ENCODE results near the gene UBAC2. TPM values are rescaled to one million over a fixed set of nuclear protein-coding genes. Genes with fewer than 3 reads are reported as not detected.

UBAC2 gene
- total and polyA plus RNA-seq, 2 donors (not counting 3 experiments of a cell fraction or from before 2014, with no cell fraction given): 45.7 to 54.4 TPM

GRCh38 chr13:99191336-99191899, 9.2 kb upstream of the UBAC2 start:
- H3K9ac ChIP-seq (replicated peaks; ENCODE audit: extremely low read depth, insufficient read depth, low read length): no peak overlapping the region
- H3K27ac ChIP-seq (ENCODE audit: insufficient read depth, low read depth, low read length): no peak overlapping the region
- no peaks in the 10 kb centered on the region for H3K36me3 ChIP-seq (ENCODE audit: control insufficient read depth in 2 of 2, extremely low read depth in 1 of 2, insufficient read depth in 2 of 2, low read length in 2 of 2)
- H3K79me2 ChIP-seq (ENCODE audit: control insufficient read depth, insufficient read depth, low read length): no peaks in the 10 kb centered on the region
- no TSS peak for BruUV-seq (replicated peaks)
- H3K4me1 ChIP-seq (ENCODE audit: control insufficient read depth, extremely low read depth, insufficient read depth, low read length): no peaks in the 10 kb centered on the region
- ChIA-PET CTCF (no interaction called here), POLR2A (no interaction called here)
- H4K20me1 ChIP-seq (replicated peaks; ENCODE audit: control insufficient read depth, extremely low read depth, insufficient read depth, low read length): no peaks in the 10 kb centered on the region
- H3K9me1 ChIP-seq (replicated peaks; ENCODE audit: control insufficient read depth, extremely low read depth, insufficient read depth, low read length): no peaks in the 10 kb centered on the region
- no peak for TF ChIP-seq JUN (IDR thresholded peaks at IDR 0.05; ENCODE audit: borderline replicate concordance, insufficient read depth, insufficient read length, low read depth)
- DNase-seq (ENCODE audit: low read depth, low spot score): no peak
- dilution Hi-C loops (cut with MboI; ENCODE audit: extremely low pct_ligation_motif_present, low sequenced_read_pairs): no loop called here
- H3K4me3 ChIP-seq (replicated peaks in 1 of 3; ENCODE audit: insufficient read depth in 1 of 3, low read depth in 1 of 3, low read length in 3 of 3): no peak overlapping the region
- intact Hi-C loops (cut with micrococcal nuclease): no loop called here
- no peak for FAIRE-seq
- H3K9me3 ChIP-seq (replicated peaks; ENCODE audit: control insufficient read depth, insufficient read depth, low read length): no peaks in the 10 kb centered on the region
- H3K4me2 ChIP-seq (ENCODE audit: insufficient read depth, low read length): no peak overlapping the region
- H2AFZ ChIP-seq (ENCODE audit: low read depth, low read length): no peak overlapping the region
- H3K27me3 ChIP-seq (ENCODE audit: control insufficient read depth in 2 of 2, insufficient read depth in 2 of 2, low read length in 2 of 2): peaks cover 2 to 5% of the 10 kb centered on the region in 2 experiments

- Histone ChIP-seq H3K4me1 (ENCODE audit: control insufficient read depth, extremely low read depth, insufficient read depth, low read length) (no peaks in the 10 kb centered on the region), H3K4me2 (ENCODE audit: insufficient read depth, low read length) (no peak overlapping the region), H3K79me2 (ENCODE audit: control insufficient read depth, insufficient read depth, low read length) (no peaks in the 10 kb centered on the region), H2AFZ (ENCODE audit: low read depth, low read length) (no peak overlapping the region), H3K4me3 (replicated peaks in 1 of 3; ENCODE audit: insufficient read depth in 1 of 3, low read depth in 1 of 3, low read length in 3 of 3) (no peak overlapping the region), H3K27ac (ENCODE audit: insufficient read depth, low read depth, low read length) (no peak overlapping the region), H3K27me3 (ENCODE audit: control insufficient read depth in 2 of 2, insufficient read depth in 2 of 2, low read length in 2 of 2) (peaks cover 2 to 5% of the 10 kb centered on the region in 2 experiments), H3K36me3 (ENCODE audit: control insufficient read depth in 2 of 2, extremely low read depth in 1 of 2, insufficient read depth in 2 of 2, low read length in 2 of 2) (no peaks in the 10 kb centered on the region), H3K9me1 (replicated peaks; ENCODE audit: control insufficient read depth, extremely low read depth, insufficient read depth, low read length) (no peaks in the 10 kb centered on the region), H3K9ac (replicated peaks; ENCODE audit: extremely low read depth, insufficient read depth, low read length) (no peak overlapping the region), H3K9me3 (replicated peaks; ENCODE audit: control insufficient read depth, insufficient read depth, low read length) (no peaks in the 10 kb centered on the region), H4K20me1 (replicated peaks; ENCODE audit: control insufficient read depth, extremely low read depth, insufficient read depth, low read length) (no peaks in the 10 kb centered on the region)
- intact Hi-C loops (cut with micrococcal nuclease) (no loop called here), dilution Hi-C loops (cut with MboI; ENCODE audit: extremely low pct_ligation_motif_present, low sequenced_read_pairs) (no loop called here)
- FAIRE-seq (no peak), DNase-seq (ENCODE audit: low read depth, low spot score) (no peak)
- ChIA-PET CTCF (no interaction called here), POLR2A (no interaction called here)
- TF ChIP-seq POLR2AphosphoS5 (IDR thresholded peaks at IDR 0.05; ENCODE audit: insufficient read depth, low read depth, low read length): no peak
- no peak for TF ChIP-seq FOS (IDR thresholded peaks at IDR 0.05; ENCODE audit: borderline replicate concordance, insufficient read depth, low read length)
- no peak for TF ChIP-seq MYC (IDR thresholded peaks at IDR 0.05; ENCODE audit: low read depth, low read length)
- no peak for TF ChIP-seq MAX (IDR thresholded peaks at IDR 0.05; ENCODE audit: insufficient read depth, insufficient read length)
- no peak for TF ChIP-seq CTCF (IDR thresholded peaks at IDR 0.05; ENCODE audit: extremely low read depth in 1 of 2, insufficient read depth in 1 of 2, low read depth in 1 of 2, low read length in 2 of 2)
- no peak for TF ChIP-seq JUN (IDR thresholded peaks at IDR 0.05; ENCODE audit: borderline replicate concordance, insufficient read depth, insufficient read length, low read depth)
- TF ChIP-seq EZH2 (IDR thresholded peaks at IDR 0.05; ENCODE audit: borderline replicate concordance, low read depth, low read length, severe bottlenecking): no peak
- no peak for TF ChIP-seq GATA2 (IDR thresholded peaks at IDR 0.05; ENCODE audit: insufficient read depth, insufficient read length, low read depth, low read length)
- no peak for TF ChIP-seq POLR2A (IDR thresholded peaks at IDR 0.05; ENCODE audit: low read depth, low read length)
- no TSS peak for BruUV-seq (replicated peaks)
These were observed 8.7 kb upstream of the UBAC2 start for GRCh38 chr13:99191900-99192399.
